ENCODE data around the gene NEK6.

DNA sequence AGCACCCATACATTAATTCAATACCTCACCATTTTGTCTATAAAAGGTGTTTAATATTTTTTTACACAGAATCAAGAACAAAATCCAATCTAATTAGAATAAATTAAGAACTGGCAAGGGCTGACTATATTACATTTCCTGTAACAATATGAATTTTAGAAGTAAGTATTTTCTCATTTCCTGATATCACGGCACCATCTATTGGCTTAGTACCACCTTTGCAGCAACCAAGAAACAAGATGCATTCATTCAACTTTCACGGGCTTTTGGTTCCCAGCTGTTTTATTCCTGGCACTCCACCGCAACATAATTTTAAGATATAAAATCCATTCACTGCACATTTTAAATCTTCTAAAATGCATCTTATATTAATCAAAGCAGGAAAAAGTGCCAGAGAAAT is 136.8 kb downstream of the NEK6 start:
- TF ChIP-seq EZH2 (IDR thresholded peaks at IDR 0.05; ENCODE audit: low read depth, low read length, severe bottlenecking) (no peak), KDM5A (IDR thresholded peaks at IDR 0.05; ENCODE audit: low read length) (no peak), JUN (IDR thresholded peaks at IDR 0.05; ENCODE audit: low read depth, low read length) (no peak), RNF2 (IDR thresholded peaks at IDR 0.05; ENCODE audit: borderline replicate concordance, low read depth, low read length, missing control alignments, poor library complexity, severe bottlenecking) (no peak), CHD1 (IDR thresholded peaks at IDR 0.05; ENCODE audit: low read depth, low read length) (no peak), NRF1 (IDR thresholded peaks at IDR 0.05; ENCODE audit: low read depth, low read length) (no peak)
- TF ChIP-seq, protein P1, sequence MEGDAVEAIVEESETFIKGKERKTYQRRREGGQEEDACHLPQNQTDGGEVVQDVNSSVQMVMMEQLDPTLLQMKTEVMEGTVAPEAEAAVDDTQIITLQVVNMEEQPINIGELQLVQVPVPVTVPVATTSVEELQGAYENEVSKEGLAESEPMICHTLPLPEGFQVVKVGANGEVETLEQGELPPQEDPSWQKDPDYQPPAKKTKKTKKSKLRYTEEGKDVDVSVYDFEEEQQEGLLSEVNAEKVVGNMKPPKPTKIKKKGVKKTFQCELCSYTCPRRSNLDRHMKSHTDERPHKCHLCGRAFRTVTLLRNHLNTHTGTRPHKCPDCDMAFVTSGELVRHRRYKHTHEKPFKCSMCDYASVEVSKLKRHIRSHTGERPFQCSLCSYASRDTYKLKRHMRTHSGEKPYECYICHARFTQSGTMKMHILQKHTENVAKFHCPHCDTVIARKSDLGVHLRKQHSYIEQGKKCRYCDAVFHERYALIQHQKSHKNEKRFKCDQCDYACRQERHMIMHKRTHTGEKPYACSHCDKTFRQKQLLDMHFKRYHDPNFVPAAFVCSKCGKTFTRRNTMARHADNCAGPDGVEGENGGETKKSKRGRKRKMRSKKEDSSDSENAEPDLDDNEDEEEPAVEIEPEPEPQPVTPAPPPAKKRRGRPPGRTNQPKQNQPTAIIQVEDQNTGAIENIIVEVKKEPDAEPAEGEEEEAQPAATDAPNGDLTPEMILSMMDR (IDR thresholded peaks at IDR 0.05; ENCODE audit: control extremely low read depth in 1 of 3, insufficient read depth in 1 of 3, low read depth in 1 of 3, low read length in 3 of 3) = no peak; a peak in 1 of 4 replicates
- TF ChIP-seq, protein P2, sequence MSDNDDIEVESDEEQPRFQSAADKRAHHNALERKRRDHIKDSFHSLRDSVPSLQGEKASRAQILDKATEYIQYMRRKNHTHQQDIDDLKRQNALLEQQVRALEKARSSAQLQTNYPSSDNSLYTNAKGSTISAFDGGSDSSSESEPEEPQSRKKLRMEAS (IDR thresholded peaks at IDR 0.05) = no peak
- TF ChIP-seq, protein P3, sequence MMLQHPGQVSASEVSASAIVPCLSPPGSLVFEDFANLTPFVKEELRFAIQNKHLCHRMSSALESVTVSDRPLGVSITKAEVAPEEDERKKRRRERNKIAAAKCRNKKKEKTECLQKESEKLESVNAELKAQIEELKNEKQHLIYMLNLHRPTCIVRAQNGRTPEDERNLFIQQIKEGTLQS (IDR thresholded peaks at IDR 0.05; ENCODE audit: insufficient read depth, low read depth, low read length) = no peak

All from H1 (cell line).